Chondrocyte (in vitro differentiated cells): ENCODE data around the gene SP5. TPM values are rescaled to one million over a fixed set of nuclear protein-coding genes. Genes with fewer than 3 reads are reported as not detected.

Experiments
- DNase-seq: peaks from one replicate; pipeline ENCODE4 v3.0.0; 2021; ENCODE audit warnings: mixed read lengths, low spot score
- H3K27ac Mint-ChIP-seq: one replicate; pipeline ENCODE4 v1.8.0; 2021; ENCODE audit warnings: mild to moderate bottlenecking, moderate library complexity, mixed read lengths; ENCODE audit not compliant: unreplicated experiment
- H3K27me3 Mint-ChIP-seq: 2 replicates; pipeline ENCODE4 v1.8.0; 2021; ENCODE audit warnings: low read depth, mixed read lengths
- H3K36me3 Mint-ChIP-seq: 2 replicates; pipeline ENCODE4 v1.8.0; 2021; ENCODE audit warnings: low read depth, mixed read lengths
- H3K4me1 Mint-ChIP-seq: 2 replicates; pipeline ENCODE4 v1.8.0; 2021; ENCODE audit warnings: low read depth, mild to moderate bottlenecking, mixed read lengths
- H3K4me3 Mint-ChIP-seq: one replicate; pipeline ENCODE4 v1.8.0; 2021; ENCODE audit warnings: mild to moderate bottlenecking, moderate library complexity, mixed read lengths; ENCODE audit not compliant: unreplicated experiment
- H3K9me3 Mint-ChIP-seq: 2 replicates; pipeline ENCODE4 v1.8.0; 2021; ENCODE audit warnings: low read depth, mixed read lengths
- total RNA-seq: library from RNA; stranded (reverse); gene quantifications from 3 replicates; pipeline ENCODE4 v1.2.1, GENCODE V29; 2021
- TF ChIP-seq, protein P1 (sequence below): fragments of 200-600 bp; sonication (generic); IDR thresholded peaks from 2 replicates; pipeline ENCODE4 v1.5.0; 2021; ENCODE audit warnings: antibody characterized with exemption, mild to moderate bottlenecking, moderate library complexity

The SP5 gene
- total RNA-seq, 1 donor from 2014 or later = not detected

GRCh38 chr2:170764880-170765261, 49.7 kb downstream of the SP5 start:
- Mint-ChIP-seq H3K27me3 (peaks cover 18% of the 10 kb centered on the region), H3K9me3 (no peaks in the 10 kb centered on the region), H3K4me1 (no peaks in the 10 kb centered on the region), H3K27ac (no peak overlapping the region), H3K4me3 (no peak overlapping the region), H3K36me3 (no peaks in the 10 kb centered on the region)
- TF ChIP-seq, protein P1, sequence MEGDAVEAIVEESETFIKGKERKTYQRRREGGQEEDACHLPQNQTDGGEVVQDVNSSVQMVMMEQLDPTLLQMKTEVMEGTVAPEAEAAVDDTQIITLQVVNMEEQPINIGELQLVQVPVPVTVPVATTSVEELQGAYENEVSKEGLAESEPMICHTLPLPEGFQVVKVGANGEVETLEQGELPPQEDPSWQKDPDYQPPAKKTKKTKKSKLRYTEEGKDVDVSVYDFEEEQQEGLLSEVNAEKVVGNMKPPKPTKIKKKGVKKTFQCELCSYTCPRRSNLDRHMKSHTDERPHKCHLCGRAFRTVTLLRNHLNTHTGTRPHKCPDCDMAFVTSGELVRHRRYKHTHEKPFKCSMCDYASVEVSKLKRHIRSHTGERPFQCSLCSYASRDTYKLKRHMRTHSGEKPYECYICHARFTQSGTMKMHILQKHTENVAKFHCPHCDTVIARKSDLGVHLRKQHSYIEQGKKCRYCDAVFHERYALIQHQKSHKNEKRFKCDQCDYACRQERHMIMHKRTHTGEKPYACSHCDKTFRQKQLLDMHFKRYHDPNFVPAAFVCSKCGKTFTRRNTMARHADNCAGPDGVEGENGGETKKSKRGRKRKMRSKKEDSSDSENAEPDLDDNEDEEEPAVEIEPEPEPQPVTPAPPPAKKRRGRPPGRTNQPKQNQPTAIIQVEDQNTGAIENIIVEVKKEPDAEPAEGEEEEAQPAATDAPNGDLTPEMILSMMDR = no peak
- no peak for DNase-seq

GRCh38 chr2:170766693-170767092, 51.6 kb downstream of the SP5 start:
- Mint-ChIP-seq H3K27me3 (peaks cover 18% of the 10 kb centered on the region), H3K4me1 (peaks cover 8% of the 10 kb centered on the region), H3K4me3 (no peak overlapping the region), H3K9me3 (no peaks in the 10 kb centered on the region), H3K27ac (no peak overlapping the region), H3K36me3 (no peaks in the 10 kb centered on the region)
- TF ChIP-seq, protein P1 = no peak
- DNase-seq = no peak

Other genes starting within 250 kb of the SP5 start
- gene ERICH2, start 55.0 kb downstream of the SP5 start, total RNA-seq = 2.1 to 2.6 TPM in 2 of 3 replicates, not detected in the other
- not detected in 3 replicates for gene GAD1, start 101.5 kb downstream of the SP5 start, total RNA-seq
- gene GORASP2, start 213.9 kb downstream of the SP5 start, total RNA-seq = 117 to 126 TPM (median 125 TPM) in 3 replicates